ENCODE measurements around the gene C10orf90.

GRCh38 chr10:126431816-126432215 is 238.7 kb downstream of the C10orf90 start:
- no peak for TF ChIP-seq CTCF (IDR thresholded peaks at IDR 0.05)
- TF ChIP-seq POLR2A (IDR thresholded peaks at IDR 0.05) = no peak
- TF ChIP-seq POLR2AphosphoS5 (IDR thresholded peaks at IDR 0.05) = no peak
